Esophagus muscularis mucosa (tissue), 4 donors: ENCODE results near the gene KLHL34.

Source experiments
- CTCF ChIP-seq, 3 experiments: fragments of 200-600 bp in 2 of 3; fragments of 450-650 bp in 1 of 3; sonication (generic) in 2 of 3; IDR thresholded peaks; one replicate each; pipeline ENCODE4 v1.5.1; 2017 to 2019; ENCODE audit warnings: antibody characterized with exemption in 3 of 3, mild to moderate bottlenecking in 2 of 3, moderate library complexity in 1 of 3
- EP300 ChIP-seq: sonication (generic); formaldehyde crosslinking; IDR thresholded peaks from one replicate; pipeline ENCODE4 v1.6.1; 2017; ENCODE audit warnings: antibody characterized with exemption
- POLR2A ChIP-seq: fragments of 450-650 bp; IDR thresholded peaks from one replicate; pipeline ENCODE4 v1.6.1; 2017; ENCODE audit warnings: antibody characterized with exemption, moderate library complexity, mild to moderate bottlenecking, low read depth
- POLR2AphosphoS5 ChIP-seq, 2 donors: sonication (generic); formaldehyde crosslinking; IDR thresholded peaks; one replicate each; pipeline ENCODE4 v1.6.1; 2017; ENCODE audit warnings: antibody characterized with exemption in 2 of 2

- no peak for TF ChIP-seq CTCF (IDR thresholded peaks at IDR 0.05)
- TF ChIP-seq POLR2A, result no peak
- no peak for TF ChIP-seq POLR2AphosphoS5 (IDR thresholded peaks at IDR 0.05)
- no peak for TF ChIP-seq EP300
Measured at GRCh38 chrX:21700275-21700674, 42.1 kb upstream of the KLHL34 start.
